Panc1 (cell line): ENCODE results near the gene PANK4. TPM values are rescaled to one million over a fixed set of nuclear protein-coding genes. Genes with fewer than 3 reads are reported as not detected.

ENCODE experiments used
- ATAC-seq: fragments of 200-7000 bp; cut with Tn5 transposase; 2 replicates; pipeline ENCODE4 v1.9.1; 2020; ENCODE audit warnings: mild to moderate bottlenecking, moderate library complexity
- BruUV-seq: library from RNA; stranded (reverse); fragments of 400-500 nt; replicated peaks from 2 replicates; lab custom pipeline; 2021; lab: Mats Ljungman, UMichigan
- CTCF ChIA-PET: fragments of 300-600 bp; sonication (Branson Sonifier 250); formaldehyde crosslinking; loops from one replicate; lab custom pipeline; 2022; ENCODE audit warnings: antibody characterized with exemption; lab: Charles Lee
- POLR2A ChIA-PET: fragments of 300-600 bp; sonication (Branson Sonifier 250); formaldehyde crosslinking; loops from one replicate; lab custom pipeline; 2022; ENCODE audit warnings: antibody characterized with exemption; lab: Charles Lee
- DNase-seq: peaks from one replicate; pipeline ENCODE4 v3.0.0-alpha.2; 2010; ENCODE audit warnings: low read depth, low spot score
- H3K27ac ChIP-seq: 2 replicates; pipeline ENCODE4 v1.5.1; 2011; ENCODE audit warnings: mild to moderate bottlenecking, low read length, inconsistent platforms
- H3K27me3 ChIP-seq: fragments of 200-500 bp; sonication (Bioruptor generic); 2 replicates; pipeline ENCODE4 v1.6.0; 2014; ENCODE audit warnings: low read length, inconsistent platforms; ENCODE audit not compliant: control insufficient read depth, insufficient read depth
- H3K36me3 ChIP-seq: fragments of 200-500 bp; sonication (Bioruptor generic); 2 replicates; pipeline ENCODE4 v1.5.1; 2014; ENCODE audit warnings: inconsistent platforms, mild to moderate bottlenecking, low read length, moderate library complexity; ENCODE audit not compliant: control insufficient read depth, insufficient read depth
- H3K4me1 ChIP-seq: 2 replicates; pipeline ENCODE4 v1.5.1; 2011; ENCODE audit warnings: inconsistent platforms, mild to moderate bottlenecking, low read length, moderate library complexity; ENCODE audit not compliant: control insufficient read depth, insufficient read depth
- H3K4me3 ChIP-seq, 2 experiments: 2 replicates each; pipeline ENCODE4 v1.5.1; 2011 to 2012; ENCODE audit warnings: low read depth in 2 of 2, low read length in 2 of 2, mild to moderate bottlenecking in 2 of 2, inconsistent platforms in 1 of 2, moderate library complexity in 1 of 2
- H3K9me3 ChIP-seq: fragments of 200-500 bp; sonication (Bioruptor generic); 2 replicates; pipeline ENCODE4 v1.5.1; 2014; ENCODE audit warnings: low read depth, mild to moderate bottlenecking, inconsistent platforms, low read length, moderate library complexity; ENCODE audit not compliant: control insufficient read depth, insufficient read depth
- POLR2AphosphoS5 ChIP-seq: IDR thresholded peaks from 2 replicates; pipeline ENCODE4 v1.6.1; 2012; ENCODE audit warnings: mild to moderate bottlenecking, low read depth, low read length, moderate library complexity
- SIN3A ChIP-seq: IDR thresholded peaks from 2 replicates; pipeline ENCODE4 v1.6.1; 2012; ENCODE audit warnings: low read depth, mild to moderate bottlenecking, low read length, moderate library complexity, borderline replicate concordance; ENCODE audit not compliant: insufficient read depth
- TCF7L2 ChIP-seq: IDR thresholded peaks from 2 replicates; pipeline ENCODE4 v1.6.1; 2011; ENCODE audit warnings: mild to moderate bottlenecking, low read depth, low read length, inconsistent platforms
- in situ Hi-C: cut with HindIII; loops from 2 replicates; pipeline ENCODE4 v1.10.0; 2016; ENCODE audit warnings: low sequenced_read_pairs, low pct_unique_long_range_greater_than_20kb
- intact Hi-C: fragments of 100-400 bp; cut with micrococcal nuclease; formaldehyde crosslinking; loops from one replicate; pipeline ENCODE4 v1.10.0; 2022; ENCODE audit not compliant: unreplicated experiment
- total RNA-seq: library from RNA; stranded (reverse); gene quantifications from one replicate; pipeline ENCODE4 v1.2.1, GENCODE V29; 2021; ENCODE audit not compliant: unreplicated experiment
- TF ChIP-seq, protein P1 (sequence below): fragments of 450-650 bp; IDR thresholded peaks from 2 replicates; pipeline ENCODE4 v1.5.1; 2017; ENCODE audit warnings: mild to moderate bottlenecking
- TF ChIP-seq, protein P2 (sequence below), 2 experiments: IDR thresholded peaks; 2 replicates each; pipeline ENCODE4 v1.6.1; 2011 to 2012; ENCODE audit warnings: low read depth in 2 of 2, control low read depth in 1 of 2, low read length in 1 of 2, mild to moderate bottlenecking in 1 of 2, moderate library complexity in 1 of 2; ENCODE audit not compliant: insufficient read depth in 1 of 2

Gene PANK4
- total RNA-seq, 1 experiment from 2014 or later = 35.9 TPM

DNA sequence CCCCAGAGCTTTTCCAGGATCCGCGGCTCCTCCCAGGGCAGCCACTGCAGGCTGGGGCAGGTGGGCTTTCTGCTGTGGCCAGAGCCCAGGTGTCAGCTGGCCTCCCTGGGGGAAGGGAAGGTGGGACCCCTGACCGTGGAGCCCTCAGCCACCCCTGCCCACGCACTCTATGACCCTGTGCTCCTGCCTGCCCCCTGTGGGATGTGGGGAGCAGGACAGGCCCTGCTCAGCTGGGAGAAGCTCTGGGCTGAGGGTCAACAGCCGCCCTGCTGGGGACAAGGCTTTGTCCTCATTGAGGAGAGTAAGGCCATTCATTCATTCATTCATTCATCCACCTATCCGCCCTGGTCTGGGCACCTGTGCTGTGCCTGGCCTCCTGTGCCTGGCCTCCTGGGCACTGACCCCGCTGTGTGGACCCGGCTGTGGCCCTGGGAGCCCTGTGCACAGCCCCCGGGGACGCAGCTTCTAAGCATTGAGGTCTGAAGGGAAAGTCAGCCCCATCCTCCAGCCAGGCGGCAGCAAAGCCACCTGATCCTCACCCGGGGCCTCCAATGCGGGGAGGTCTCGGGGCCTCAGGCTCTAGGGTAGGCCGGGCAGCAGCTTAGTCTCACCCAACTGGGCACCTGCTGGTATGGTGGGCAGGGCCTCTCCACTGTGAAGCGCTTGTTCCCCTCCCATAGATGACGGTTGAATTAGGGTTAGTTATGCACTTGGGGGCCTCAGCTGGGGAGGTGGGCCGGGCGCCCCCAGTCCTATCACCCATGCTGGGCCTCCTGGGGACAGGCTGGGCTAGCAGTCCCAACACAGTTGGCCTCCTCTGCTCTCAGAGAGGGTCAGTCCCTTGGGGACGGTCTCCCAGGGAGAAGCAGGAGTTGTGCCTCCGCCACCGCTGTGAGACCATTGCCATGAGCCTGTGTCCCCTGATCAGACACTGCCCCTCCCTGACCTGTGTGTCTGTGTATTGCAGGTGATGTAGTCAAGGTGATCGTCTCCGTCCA, 35.8 kb upstream of the PANK4 start:
- no peaks in the 10 kb centered on the region for H3K9me3 ChIP-seq
- ATAC-seq (no peak; the same call in 1 of the 2 replicates), DNase-seq (no peak)
- ChIA-PET CTCF (interaction anchor here (0.6 to 1.3 kb wide), 3 partner anchors 18 to 60 kb away, joined by 3 to 15 read pairs (median 4); no protein-coding TSS in a partner anchor), POLR2A (interaction anchor here (0.6 to 0.7 kb wide), 2 partner anchors 127 to 637 kb away, joined by 3 to 11 read pairs; no protein-coding TSS in a partner anchor)
- H3K4me3 ChIP-seq = no peak overlapping the region
- no TSS peak for BruUV-seq
- H3K27me3 ChIP-seq = no peaks in the 10 kb centered on the region
- no peaks in the 10 kb centered on the region for H3K36me3 ChIP-seq
- TF ChIP-seq SIN3A = no peak
- TF ChIP-seq, protein P1, sequence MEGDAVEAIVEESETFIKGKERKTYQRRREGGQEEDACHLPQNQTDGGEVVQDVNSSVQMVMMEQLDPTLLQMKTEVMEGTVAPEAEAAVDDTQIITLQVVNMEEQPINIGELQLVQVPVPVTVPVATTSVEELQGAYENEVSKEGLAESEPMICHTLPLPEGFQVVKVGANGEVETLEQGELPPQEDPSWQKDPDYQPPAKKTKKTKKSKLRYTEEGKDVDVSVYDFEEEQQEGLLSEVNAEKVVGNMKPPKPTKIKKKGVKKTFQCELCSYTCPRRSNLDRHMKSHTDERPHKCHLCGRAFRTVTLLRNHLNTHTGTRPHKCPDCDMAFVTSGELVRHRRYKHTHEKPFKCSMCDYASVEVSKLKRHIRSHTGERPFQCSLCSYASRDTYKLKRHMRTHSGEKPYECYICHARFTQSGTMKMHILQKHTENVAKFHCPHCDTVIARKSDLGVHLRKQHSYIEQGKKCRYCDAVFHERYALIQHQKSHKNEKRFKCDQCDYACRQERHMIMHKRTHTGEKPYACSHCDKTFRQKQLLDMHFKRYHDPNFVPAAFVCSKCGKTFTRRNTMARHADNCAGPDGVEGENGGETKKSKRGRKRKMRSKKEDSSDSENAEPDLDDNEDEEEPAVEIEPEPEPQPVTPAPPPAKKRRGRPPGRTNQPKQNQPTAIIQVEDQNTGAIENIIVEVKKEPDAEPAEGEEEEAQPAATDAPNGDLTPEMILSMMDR = no peak; the same call in 1 of the 2 replicates
- TF ChIP-seq, protein P2, sequence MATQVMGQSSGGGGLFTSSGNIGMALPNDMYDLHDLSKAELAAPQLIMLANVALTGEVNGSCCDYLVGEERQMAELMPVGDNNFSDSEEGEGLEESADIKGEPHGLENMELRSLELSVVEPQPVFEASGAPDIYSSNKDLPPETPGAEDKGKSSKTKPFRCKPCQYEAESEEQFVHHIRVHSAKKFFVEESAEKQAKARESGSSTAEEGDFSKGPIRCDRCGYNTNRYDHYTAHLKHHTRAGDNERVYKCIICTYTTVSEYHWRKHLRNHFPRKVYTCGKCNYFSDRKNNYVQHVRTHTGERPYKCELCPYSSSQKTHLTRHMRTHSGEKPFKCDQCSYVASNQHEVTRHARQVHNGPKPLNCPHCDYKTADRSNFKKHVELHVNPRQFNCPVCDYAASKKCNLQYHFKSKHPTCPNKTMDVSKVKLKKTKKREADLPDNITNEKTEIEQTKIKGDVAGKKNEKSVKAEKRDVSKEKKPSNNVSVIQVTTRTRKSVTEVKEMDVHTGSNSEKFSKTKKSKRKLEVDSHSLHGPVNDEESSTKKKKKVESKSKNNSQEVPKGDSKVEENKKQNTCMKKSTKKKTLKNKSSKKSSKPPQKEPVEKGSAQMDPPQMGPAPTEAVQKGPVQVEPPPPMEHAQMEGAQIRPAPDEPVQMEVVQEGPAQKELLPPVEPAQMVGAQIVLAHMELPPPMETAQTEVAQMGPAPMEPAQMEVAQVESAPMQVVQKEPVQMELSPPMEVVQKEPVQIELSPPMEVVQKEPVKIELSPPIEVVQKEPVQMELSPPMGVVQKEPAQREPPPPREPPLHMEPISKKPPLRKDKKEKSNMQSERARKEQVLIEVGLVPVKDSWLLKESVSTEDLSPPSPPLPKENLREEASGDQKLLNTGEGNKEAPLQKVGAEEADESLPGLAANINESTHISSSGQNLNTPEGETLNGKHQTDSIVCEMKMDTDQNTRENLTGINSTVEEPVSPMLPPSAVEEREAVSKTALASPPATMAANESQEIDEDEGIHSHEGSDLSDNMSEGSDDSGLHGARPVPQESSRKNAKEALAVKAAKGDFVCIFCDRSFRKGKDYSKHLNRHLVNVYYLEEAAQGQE (IDR thresholded peaks at IDR 0.05; ENCODE audit: insufficient read depth in 1 of 2, low read depth in 2 of 2, low read length in 1 of 2) = no peak
- no peak overlapping the region for H3K27ac ChIP-seq
- intact Hi-C loops (no loop called here), in situ Hi-C loops (no loop called here)
- H3K4me1 ChIP-seq = peaks cover 2% of the 10 kb centered on the region

DNA sequence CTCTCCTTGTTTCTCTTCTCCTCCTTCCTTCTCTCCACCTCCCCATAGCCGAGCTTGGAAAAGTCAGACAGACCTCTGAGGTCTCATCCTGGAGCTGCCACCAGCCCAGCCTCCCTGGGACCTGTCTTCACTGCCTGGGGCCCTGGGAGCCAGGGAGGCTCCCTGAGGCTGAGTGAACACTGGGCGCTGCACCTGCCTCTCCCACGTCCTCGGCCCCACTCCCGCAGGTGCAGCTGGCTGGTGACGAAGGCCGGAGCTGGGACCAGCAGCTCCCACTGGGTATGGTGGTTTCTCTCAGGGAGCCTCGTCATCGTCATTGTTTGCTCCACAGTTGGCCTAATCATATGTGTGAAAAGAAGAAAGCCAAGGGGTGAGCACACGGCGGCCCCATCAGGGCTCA, 35.0 kb upstream of the PANK4 start:
- POLR2A ChIA-PET = no interaction called here
- no TSS peak for BruUV-seq
- CTCF ChIA-PET = interaction anchor here (0.8 to 1.3 kb wide), 2 partner anchors 17 to 44 kb away, joined by 3 to 4 read pairs; no protein-coding TSS in a partner anchor

More for the DNA sequence above, 35.0 kb upstream of the PANK4 start:
- no peak for ATAC-seq
- H3K27me3 ChIP-seq = no peaks in the 10 kb centered on the region
- no peaks in the 10 kb centered on the region for H3K36me3 ChIP-seq
- in situ Hi-C loops (no loop called here), intact Hi-C loops (no loop called here)
- H3K27ac ChIP-seq = no peak overlapping the region
- no peak overlapping the region for H3K4me3 ChIP-seq
- no peaks in the 10 kb centered on the region for H3K9me3 ChIP-seq
- TF ChIP-seq SIN3A = no peak
- no peak for TF ChIP-seq POLR2AphosphoS5
- TF ChIP-seq, protein P2 (IDR thresholded peaks at IDR 0.05; ENCODE audit: insufficient read depth in 1 of 2, low read depth in 2 of 2, low read length in 1 of 2) = no peak
- TF ChIP-seq, protein P1 = no peak
- TF ChIP-seq TCF7L2 = no peak
- no peak for DNase-seq
- H3K4me1 ChIP-seq = peaks cover 8% of the 10 kb centered on the region
